OCI-LY7 (cell line): Measurements from ENCODE around the gene FAM227B.

ENCODE experiments used
- CTCF ChIP-seq: fragments of 200-600 bp; sonication (generic); conservative IDR thresholded peaks from 2 replicates; pipeline ENCODE4 v1.5.1; 2014; ENCODE audit warnings: mild to moderate bottlenecking, antibody characterized with exemption, low read length, moderate library complexity, mixed read lengths
- EZH2phosphoT487 ChIP-seq: fragments of 200-600 bp; sonication (generic); IDR thresholded peaks from 2 replicates; pipeline ENCODE4 v1.6.1; 2018; ENCODE audit warnings: low read depth, borderline replicate concordance, mild to moderate bottlenecking, mixed run types, antibody characterized with exemption, low read length, moderate library complexity, mixed read lengths

- TF ChIP-seq CTCF (no peak), EZH2phosphoT487 (no peak)
These were observed 127.8 kb downstream of the FAM227B start for GRCh38 chr15:49492830-49493229.
